A549 (cell line): ENCODE results near the gene IP6K1. TPM values are rescaled to one million over a fixed set of nuclear protein-coding genes. Genes with fewer than 3 reads are reported as not detected.

Experiments
- ATAC-seq, 2 experiments: fragments of 200-7000 bp in 1 of 2; fragments of >200 bp in 1 of 2; cut with Nextera tagmentation in 1 of 2; cut with Tn5 transposase in 1 of 2; 3 replicates each; pipeline versions ENCODE4 v1.8.0 to v1.9.1; 2018 to 2020; ENCODE audit warnings: mild to moderate bottlenecking in 1 of 2, moderate library complexity in 1 of 2
- CTCF ChIA-PET: fragments of 300-600 bp; sonication (Branson Sonifier 250); formaldehyde crosslinking; extraction: SDS; loops from one replicate; lab custom pipeline; 2021; ENCODE audit warnings: antibody characterized with exemption, inconsistent platforms; lab: Yijun Ruan, JAX
- POLR2A ChIA-PET: fragments of 350-600 bp; formaldehyde crosslinking; extraction: SDS; loops from one replicate; lab custom pipeline; 2021; ENCODE audit warnings: antibody characterized with exemption, inconsistent platforms; lab: Yijun Ruan, JAX
- DNase-seq, 2 experiments: peaks; one replicate each; pipeline versions ENCODE4 v3.0.0 to v3.0.0-alpha.2; 2011 to 2016; ENCODE audit warnings: low read depth in 1 of 2, low spot score in 1 of 2
- FAIRE-seq: peaks from 2 replicates; lab custom pipeline; 2011; peaks lifted over from hg19 to GRCh38; lab: Jason Lieb, UNC
- H3K27ac ChIP-seq, 2 experiments: fragments of >200 bp; sonication (Bioruptor Twin); formaldehyde crosslinking; 3 replicates each; pipeline ENCODE4 v1.5.1; 2016 to 2017
- H3K4me1 ChIP-seq: fragments of >200 bp; sonication (Bioruptor Twin); formaldehyde crosslinking; 3 replicates; pipeline ENCODE4 v1.6.1; 2016
- H3K4me2 ChIP-seq: fragments of >200 bp; sonication (Bioruptor Twin); formaldehyde crosslinking; 3 replicates; pipeline ENCODE4 v1.6.1; 2016
- H3K4me3 ChIP-seq: fragments of >200 bp; sonication (Bioruptor Twin); formaldehyde crosslinking; 3 replicates; pipeline ENCODE4 v1.5.1; 2016
- H3K9me3 ChIP-seq: fragments of >200 bp; sonication (Bioruptor Twin); formaldehyde crosslinking; 3 replicates; pipeline ENCODE4 v1.6.1; 2016
- EHMT2 ChIP-seq: fragments of 200-600 bp; sonication (generic); IDR thresholded peaks from 2 replicates; pipeline ENCODE4 v1.6.1; 2016; ENCODE audit warnings: antibody characterized with exemption, low read depth, mild to moderate bottlenecking, moderate library complexity
- FOSL2 ChIP-seq, 2 experiments: fragments of 450-650 bp in 1 of 2; fragments of >200 bp in 1 of 2; sonication (Bioruptor Twin) in 1 of 2; formaldehyde crosslinking; IDR thresholded peaks; 2 replicates each; pipeline versions ENCODE4 v1.5.0 to v1.6.1; 2016 to 2020; ENCODE audit warnings: mild to moderate bottlenecking in 1 of 2, moderate library complexity in 1 of 2
- FOXS1 ChIP-seq: fragments of 250-450 bp; sonication (Bioruptor Pico); IDR thresholded peaks from 2 replicates; pipeline ENCODE4 v1.5.0; 2020; ENCODE audit warnings: mild to moderate bottlenecking, moderate library complexity
- HDAC2 ChIP-seq: fragments of 200-600 bp; sonication (generic); IDR thresholded peaks from 2 replicates; pipeline ENCODE4 v1.6.1; 2016
- HEYL ChIP-seq: fragments of 250-450 bp; sonication (Bioruptor Pico); IDR thresholded peaks from 2 replicates; pipeline ENCODE4 v1.8.0; 2021; ENCODE audit warnings: mild to moderate bottlenecking, moderate library complexity
- HOXB13 ChIP-seq: fragments of 250-450 bp; sonication (Bioruptor Pico); IDR thresholded peaks from 2 replicates; pipeline ENCODE4 v1.5.0; 2020; ENCODE audit warnings: low read depth, mild to moderate bottlenecking, moderate library complexity
- HOXB5 ChIP-seq: fragments of 250-450 bp; sonication (Bioruptor Pico); IDR thresholded peaks from 2 replicates; pipeline ENCODE4 v1.5.0; 2020; ENCODE audit warnings: mild to moderate bottlenecking, moderate library complexity
- JUN ChIP-seq, 2 experiments: fragments of >200 bp; sonication (Bioruptor Twin); formaldehyde crosslinking; IDR thresholded peaks; 2 replicates in 1 of 2; 3 replicates in 1 of 2; pipeline ENCODE4 v1.6.1; 2016 to 2017
- NR3C1 ChIP-seq: fragments of >200 bp; sonication (Bioruptor Twin); formaldehyde crosslinking; IDR thresholded peaks from 3 replicates; pipeline ENCODE4 v1.6.1; 2017
- RARB ChIP-seq: fragments of 250-450 bp; sonication (Bioruptor Pico); IDR thresholded peaks from 2 replicates; pipeline ENCODE4 v1.8.0; 2021; ENCODE audit warnings: mild to moderate bottlenecking, moderate library complexity
- RCOR1 ChIP-seq: fragments of 150-350 bp; IDR thresholded peaks from 2 replicates; pipeline ENCODE4 v1.6.1; 2014; ENCODE audit warnings: antibody characterized with exemption, low read length, low read depth
- RFX5 ChIP-seq: fragments of 450-650 bp; IDR thresholded peaks from 2 replicates; pipeline ENCODE4 v1.7.1; 2014; ENCODE audit warnings: antibody characterized with exemption, mild to moderate bottlenecking, moderate library complexity
- ZFP36 ChIP-seq: fragments of 450-650 bp; IDR thresholded peaks from 2 replicates; pipeline ENCODE4 v1.6.1; 2014; ENCODE audit warnings: borderline replicate concordance; ENCODE audit not compliant: partially characterized antibody
- ZNF302 ChIP-seq: fragments of 250-450 bp; sonication (Bioruptor Pico); IDR thresholded peaks from 2 replicates; pipeline ENCODE4 v1.9.0; 2021; ENCODE audit warnings: inconsistent platforms, mild to moderate bottlenecking, moderate library complexity
- ZSCAN20 ChIP-seq: fragments of 250-450 bp; sonication (Bioruptor Pico); IDR thresholded peaks from 2 replicates; pipeline ENCODE4 v1.8.0; 2022; ENCODE audit warnings: mild to moderate bottlenecking, moderate library complexity
- WGBS: methylation state at CpG from one replicate; pipeline ENCODE4 v1.1.6; 2017; ENCODE audit errors: missing lambda C conversion rate; 5-methylcytosine and 5-hydroxymethylcytosine counted together
- polyA plus RNA-seq, 4 experiments: library from polyadenylated mRNA; depleted of rRNA in 3 of 4; stranded (reverse); fragments of >200 nt; fragmentation: RNase III in 1 of 4; extraction: RNeasy Plus Mini Kit Qiagen cat#74134 plus additional on column Dnase treatment in 1 of 4; gene quantifications; 2 replicates in 3 of 4; 3 replicates in 1 of 4; pipeline ENCODE4 v1.2.3, GENCODE V29; 2011 to 2017
- TF ChIP-seq, protein P1 (sequence below): fragments of 250-450 bp; sonication (Bioruptor Pico); IDR thresholded peaks from 2 replicates; pipeline ENCODE4 v1.5.0; 2021; ENCODE audit warnings: mild to moderate bottlenecking, moderate library complexity, borderline replicate concordance
- TF ChIP-seq, protein P2 (sequence below): fragments of 450-650 bp; IDR thresholded peaks from 2 replicates; pipeline ENCODE4 v1.6.1; 2014; ENCODE audit warnings: antibody characterized with exemption
- TF ChIP-seq, protein P3 (sequence below): fragments of 150-350 bp; IDR thresholded peaks from 2 replicates; pipeline ENCODE4 v1.6.1; 2014; ENCODE audit warnings: low read depth, mild to moderate bottlenecking, low read length
- TF ChIP-seq, protein P4 (sequence below): fragments of >200 bp; sonication (Bioruptor Twin); formaldehyde crosslinking; IDR thresholded peaks from 3 replicates; pipeline ENCODE4 v1.5.1; 2016
- TF ChIP-seq, protein P5 (sequence below): IDR thresholded peaks from 2 replicates; pipeline ENCODE4 v1.6.1; 2012
- TF ChIP-seq, protein P6 (sequence below): fragments of 250-450 bp; sonication (Bioruptor Pico); IDR thresholded peaks from 2 replicates; pipeline ENCODE4 v1.5.0; 2020; ENCODE audit warnings: low read depth, mild to moderate bottlenecking, moderate library complexity
- TF ChIP-seq, protein P7 (sequence below): fragments of >200 bp; sonication (Bioruptor Twin); formaldehyde crosslinking; IDR thresholded peaks from 2 replicates; pipeline ENCODE4 v1.6.1; 2016

Gene IP6K1
- polyA plus RNA-seq, 2 of the 4 experiments (the other 2 are of a cell fraction), result 16.2 to 22.2 TPM

DNA sequence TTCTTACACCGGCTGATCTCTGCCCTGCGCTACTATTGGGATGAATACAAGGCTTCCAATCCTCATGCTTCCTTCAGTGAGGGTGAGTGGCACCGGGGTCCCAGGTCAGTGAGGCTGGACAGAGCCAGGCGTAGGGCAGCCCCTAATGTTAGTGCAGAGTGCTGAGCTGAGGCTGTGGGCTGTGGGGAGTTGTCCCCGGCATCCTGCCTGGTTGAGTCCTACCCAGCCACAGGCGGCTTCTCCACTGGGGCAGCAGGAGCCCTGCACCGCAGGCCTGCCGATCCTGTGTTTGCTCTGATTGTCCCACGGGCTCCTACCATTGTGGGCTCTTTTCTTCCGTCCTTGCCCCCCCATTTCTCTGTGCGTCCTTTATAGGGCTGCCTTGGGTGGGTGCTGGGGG lies 83.7 kb downstream of the IP6K1 start:
- POLR2A ChIA-PET, result no interaction called here
- CTCF ChIA-PET, result interaction anchor here (0.5 to 5.0 kb wide), 13 partner anchors 9 to 227 kb away, joined by 3 to 44 read pairs (median 5); partner anchors contain the start of genes AMIGO3 and MON1A

DNA sequence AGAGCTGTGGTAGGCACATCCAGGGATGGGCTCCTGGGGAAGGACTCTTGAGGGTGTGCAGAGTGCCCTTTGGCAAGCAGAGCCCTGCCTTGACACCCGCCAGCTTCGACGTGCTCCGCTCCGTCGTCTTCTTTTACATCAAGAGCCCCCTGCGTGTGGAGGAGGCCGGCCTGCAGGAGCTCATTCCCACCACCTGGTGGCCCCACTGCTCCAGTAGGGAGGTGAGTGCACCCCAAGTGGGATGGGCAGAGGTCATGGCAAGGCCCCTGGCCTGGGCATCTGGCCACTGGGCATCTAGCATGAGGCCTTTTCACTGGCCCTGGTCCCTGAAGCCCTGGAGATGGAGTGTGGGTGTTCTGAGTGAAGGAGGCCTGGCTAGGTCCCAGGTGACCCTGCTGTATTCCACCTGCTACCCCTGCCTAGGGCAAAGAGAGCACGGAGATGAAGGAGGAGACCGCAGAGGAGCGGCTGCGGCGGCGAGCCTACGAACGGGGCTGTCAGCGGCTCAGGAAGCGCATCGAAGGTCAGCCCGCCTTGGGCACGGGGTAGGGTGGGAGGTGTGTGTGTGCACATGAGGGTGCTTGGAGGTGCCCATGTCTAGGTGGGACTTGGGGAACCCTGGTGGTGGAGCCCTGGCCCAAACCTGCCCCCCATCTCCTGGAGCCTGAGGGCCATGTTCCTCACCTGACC lies 84.8 kb downstream of the IP6K1 start:
- Histone ChIP-seq H3K4me3 (no peak overlapping the region), H3K9me3 (no peaks in the 10 kb centered on the region), H3K27ac (no peak overlapping the region), H3K4me1 (no peaks in the 10 kb centered on the region), H3K4me2 (no peak overlapping the region)
- DNase-seq (no peak), ATAC-seq (peak in 1 of 2 experiments; percentile 60; a peak in 3 of 6 replicates), FAIRE-seq (no peak)
- ChIA-PET CTCF (interaction anchor here (0.5 to 5.0 kb wide), 15 partner anchors 10 to 205 kb away, joined by 3 to 44 read pairs (median 5); partner anchors contain the start of gene AMIGO3), POLR2A (no interaction called here)
- TF ChIP-seq ZSCAN20 (CRISPR knock-in tag) (no peak), FOSL2 (IDR thresholded peaks at IDR 0.05) (no peak), FOSL2 (CRISPR knock-in tag; IDR thresholded peaks at IDR 0.05) (no peak), ZFP36 (no peak)
- TF ChIP-seq, protein P1, sequence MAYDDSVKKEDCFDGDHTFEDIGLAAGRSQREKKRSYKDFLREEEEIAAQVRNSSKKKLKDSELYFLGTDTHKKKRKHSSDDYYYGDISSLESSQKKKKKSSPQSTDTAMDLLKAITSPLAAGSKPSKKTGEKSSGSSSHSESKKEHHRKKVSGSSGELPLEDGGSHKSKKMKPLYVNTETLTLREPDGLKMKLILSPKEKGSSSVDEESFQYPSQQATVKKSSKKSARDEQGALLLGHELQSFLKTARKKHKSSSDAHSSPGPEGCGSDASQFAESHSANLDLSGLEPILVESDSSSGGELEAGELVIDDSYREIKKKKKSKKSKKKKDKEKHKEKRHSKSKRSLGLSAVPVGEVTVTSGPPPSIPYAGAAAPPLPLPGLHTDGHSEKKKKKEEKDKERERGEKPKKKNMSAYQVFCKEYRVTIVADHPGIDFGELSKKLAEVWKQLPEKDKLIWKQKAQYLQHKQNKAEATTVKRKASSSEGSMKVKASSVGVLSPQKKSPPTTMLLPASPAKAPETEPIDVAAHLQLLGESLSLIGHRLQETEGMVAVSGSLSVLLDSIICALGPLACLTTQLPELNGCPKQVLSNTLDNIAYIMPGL (CRISPR knock-in tag), result no peak
- TF ChIP-seq, protein P2, sequence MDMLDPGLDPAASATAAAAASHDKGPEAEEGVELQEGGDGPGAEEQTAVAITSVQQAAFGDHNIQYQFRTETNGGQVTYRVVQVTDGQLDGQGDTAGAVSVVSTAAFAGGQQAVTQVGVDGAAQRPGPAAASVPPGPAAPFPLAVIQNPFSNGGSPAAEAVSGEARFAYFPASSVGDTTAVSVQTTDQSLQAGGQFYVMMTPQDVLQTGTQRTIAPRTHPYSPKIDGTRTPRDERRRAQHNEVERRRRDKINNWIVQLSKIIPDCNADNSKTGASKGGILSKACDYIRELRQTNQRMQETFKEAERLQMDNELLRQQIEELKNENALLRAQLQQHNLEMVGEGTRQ, result no peak
- WGBS, result 87% methylated on average over 21 of the region's 21 CpGs

More for the DNA sequence above, 83.7 kb downstream of the IP6K1 start:
- FAIRE-seq (no peak), ATAC-seq (no peak), DNase-seq (no peak)
- 65% methylated on average over 8 of the region's 11 CpGs for WGBS
- Histone ChIP-seq H3K4me1 (no peaks in the 10 kb centered on the region), H3K27ac (no peak overlapping the region), H3K4me2 (no peak overlapping the region), H3K4me3 (no peak overlapping the region), H3K9me3 (no peaks in the 10 kb centered on the region)
- no peak for TF ChIP-seq HOXB5 (CRISPR knock-in tag)

DNA sequence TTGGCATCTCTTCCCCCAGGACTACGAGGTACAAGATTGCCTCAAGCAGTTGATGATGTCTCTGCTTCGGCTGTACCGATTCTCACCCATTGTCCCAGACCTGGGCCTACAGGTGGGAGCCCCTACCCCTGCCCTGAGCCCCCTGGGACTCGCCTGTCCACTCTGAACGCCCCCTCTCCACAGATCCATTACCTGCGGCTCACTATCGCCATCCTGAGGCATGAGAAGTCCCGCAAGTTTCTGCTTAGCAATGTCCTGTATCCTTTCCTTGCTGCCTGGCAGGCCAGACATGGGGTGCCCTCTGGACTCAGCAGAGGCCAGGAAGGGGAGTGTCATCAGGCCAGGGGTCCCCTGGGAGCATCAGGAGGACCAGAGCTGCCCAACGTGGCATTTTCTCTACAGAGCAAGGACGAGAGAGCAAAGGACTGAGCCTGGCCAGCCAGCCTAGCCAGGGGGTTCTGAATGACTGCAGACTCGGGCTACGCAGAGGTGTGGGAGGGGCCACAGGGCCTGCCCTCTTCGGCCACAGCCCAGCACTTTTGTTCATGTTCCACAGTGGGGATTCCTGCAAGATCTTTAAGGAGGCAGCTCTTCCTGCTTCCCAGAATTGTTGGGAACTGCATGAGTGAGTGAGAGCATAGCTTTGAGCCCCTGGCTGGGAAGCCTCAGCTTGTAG lies 85.8 kb downstream of the IP6K1 start:
- no peak for DNase-seq
- Histone ChIP-seq H3K4me3 (no peak overlapping the region), H3K27ac (no peak overlapping the region), H3K9me3 (no peaks in the 10 kb centered on the region), H3K4me2 (no peak overlapping the region), H3K4me1 (no peaks in the 10 kb centered on the region)
- ChIA-PET POLR2A (no interaction called here), CTCF (interaction anchor here (0.7 to 5.0 kb wide), 13 partner anchors 11 to 206 kb away, joined by 3 to 44 read pairs (median 5); partner anchors contain the start of genes AMIGO3, MST1 and RNF123)
- no peak for FAIRE-seq
- ATAC-seq, result 0 out of 6 replicates have a peak, but pooled peaks of 1 of the 2 experiments have one; percentile 12
- TF ChIP-seq EHMT2 (no peak), HEYL (CRISPR knock-in tag) (no peak), JUN (IDR thresholded peaks at IDR 0.05) (no peak), HOXB13 (CRISPR knock-in tag) (no peak), HDAC2 (no peak), NR3C1 (no peak), RCOR1 (no peak), RARB (no peak), ZNF302 (CRISPR knock-in tag) (no peak), RFX5 (no peak), FOXS1 (CRISPR knock-in tag) (no peak)
- TF ChIP-seq, protein P3, sequence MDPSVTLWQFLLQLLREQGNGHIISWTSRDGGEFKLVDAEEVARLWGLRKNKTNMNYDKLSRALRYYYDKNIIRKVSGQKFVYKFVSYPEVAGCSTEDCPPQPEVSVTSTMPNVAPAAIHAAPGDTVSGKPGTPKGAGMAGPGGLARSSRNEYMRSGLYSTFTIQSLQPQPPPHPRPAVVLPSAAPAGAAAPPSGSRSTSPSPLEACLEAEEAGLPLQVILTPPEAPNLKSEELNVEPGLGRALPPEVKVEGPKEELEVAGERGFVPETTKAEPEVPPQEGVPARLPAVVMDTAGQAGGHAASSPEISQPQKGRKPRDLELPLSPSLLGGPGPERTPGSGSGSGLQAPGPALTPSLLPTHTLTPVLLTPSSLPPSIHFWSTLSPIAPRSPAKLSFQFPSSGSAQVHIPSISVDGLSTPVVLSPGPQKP, result no peak
- TF ChIP-seq, protein P4, sequence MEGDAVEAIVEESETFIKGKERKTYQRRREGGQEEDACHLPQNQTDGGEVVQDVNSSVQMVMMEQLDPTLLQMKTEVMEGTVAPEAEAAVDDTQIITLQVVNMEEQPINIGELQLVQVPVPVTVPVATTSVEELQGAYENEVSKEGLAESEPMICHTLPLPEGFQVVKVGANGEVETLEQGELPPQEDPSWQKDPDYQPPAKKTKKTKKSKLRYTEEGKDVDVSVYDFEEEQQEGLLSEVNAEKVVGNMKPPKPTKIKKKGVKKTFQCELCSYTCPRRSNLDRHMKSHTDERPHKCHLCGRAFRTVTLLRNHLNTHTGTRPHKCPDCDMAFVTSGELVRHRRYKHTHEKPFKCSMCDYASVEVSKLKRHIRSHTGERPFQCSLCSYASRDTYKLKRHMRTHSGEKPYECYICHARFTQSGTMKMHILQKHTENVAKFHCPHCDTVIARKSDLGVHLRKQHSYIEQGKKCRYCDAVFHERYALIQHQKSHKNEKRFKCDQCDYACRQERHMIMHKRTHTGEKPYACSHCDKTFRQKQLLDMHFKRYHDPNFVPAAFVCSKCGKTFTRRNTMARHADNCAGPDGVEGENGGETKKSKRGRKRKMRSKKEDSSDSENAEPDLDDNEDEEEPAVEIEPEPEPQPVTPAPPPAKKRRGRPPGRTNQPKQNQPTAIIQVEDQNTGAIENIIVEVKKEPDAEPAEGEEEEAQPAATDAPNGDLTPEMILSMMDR, result no peak
- TF ChIP-seq, protein P5, sequence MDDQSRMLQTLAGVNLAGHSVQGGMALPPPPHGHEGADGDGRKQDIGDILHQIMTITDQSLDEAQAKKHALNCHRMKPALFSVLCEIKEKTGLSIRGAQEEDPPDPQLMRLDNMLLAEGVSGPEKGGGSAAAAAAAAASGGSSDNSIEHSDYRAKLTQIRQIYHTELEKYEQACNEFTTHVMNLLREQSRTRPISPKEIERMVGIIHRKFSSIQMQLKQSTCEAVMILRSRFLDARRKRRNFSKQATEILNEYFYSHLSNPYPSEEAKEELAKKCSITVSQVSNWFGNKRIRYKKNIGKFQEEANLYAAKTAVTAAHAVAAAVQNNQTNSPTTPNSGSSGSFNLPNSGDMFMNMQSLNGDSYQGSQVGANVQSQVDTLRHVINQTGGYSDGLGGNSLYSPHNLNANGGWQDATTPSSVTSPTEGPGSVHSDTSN, result no peak
- TF ChIP-seq, protein P6, sequence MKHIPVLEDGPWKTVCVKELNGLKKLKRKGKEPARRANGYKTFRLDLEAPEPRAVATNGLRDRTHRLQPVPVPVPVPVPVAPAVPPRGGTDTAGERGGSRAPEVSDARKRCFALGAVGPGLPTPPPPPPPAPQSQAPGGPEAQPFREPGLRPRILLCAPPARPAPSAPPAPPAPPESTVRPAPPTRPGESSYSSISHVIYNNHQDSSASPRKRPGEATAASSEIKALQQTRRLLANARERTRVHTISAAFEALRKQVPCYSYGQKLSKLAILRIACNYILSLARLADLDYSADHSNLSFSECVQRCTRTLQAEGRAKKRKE (CRISPR knock-in tag), result no peak
- TF ChIP-seq, protein P7, sequence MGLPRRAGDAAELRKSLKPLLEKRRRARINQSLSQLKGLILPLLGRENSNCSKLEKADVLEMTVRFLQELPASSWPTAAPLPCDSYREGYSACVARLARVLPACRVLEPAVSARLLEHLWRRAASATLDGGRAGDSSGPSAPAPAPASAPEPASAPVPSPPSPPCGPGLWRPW, result no peak
- 76% methylated on average over 11 of the region's 13 CpGs for WGBS
